NOMO-1 (cell line): ENCODE results near the gene ANKRD34A.
A peak's percentile ranks its signal among the peaks of the same experiment; 100 is the strongest.

Experiments
- DNase-seq, 2 experiments: peaks; one replicate each; lab custom pipeline; 2025; ENCODE audit not compliant: unreplicated experiment in 2 of 2; lab: John Stamatoyannopoulos, UW

ANKRD34A gene

DNA sequence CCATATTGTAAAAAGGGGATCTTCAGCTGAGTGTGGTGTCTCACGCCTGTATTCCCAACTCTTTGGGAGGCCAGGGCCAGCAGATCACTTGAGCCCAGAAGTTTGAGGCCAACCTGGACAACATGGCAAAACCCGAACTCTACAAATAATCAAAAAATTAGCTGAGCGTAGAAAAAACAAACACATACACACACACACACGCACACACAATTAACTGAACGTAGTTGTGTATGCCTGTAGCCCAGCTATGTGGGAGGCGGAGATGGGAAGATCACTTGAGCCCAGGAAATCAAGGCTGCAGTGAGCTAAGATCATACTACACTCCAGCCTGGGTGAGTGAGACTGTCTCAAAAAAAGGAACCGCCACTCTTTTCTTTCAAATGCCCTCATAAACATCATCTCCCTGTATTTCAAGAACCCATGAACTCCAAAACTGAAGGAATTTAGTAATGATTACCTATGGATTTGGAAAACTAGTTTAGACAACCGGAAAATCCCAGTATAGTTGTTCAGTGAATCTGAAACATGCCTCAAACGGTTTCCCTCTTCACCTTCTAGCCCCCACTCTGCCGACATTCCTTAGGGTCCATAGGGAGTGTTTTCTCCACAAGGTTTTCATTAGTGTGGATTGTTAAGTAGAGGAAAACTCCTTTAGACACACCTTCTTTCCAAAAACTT lies 27.5 kb upstream of the ANKRD34A start:
- no peak for DNase-seq

DNA sequence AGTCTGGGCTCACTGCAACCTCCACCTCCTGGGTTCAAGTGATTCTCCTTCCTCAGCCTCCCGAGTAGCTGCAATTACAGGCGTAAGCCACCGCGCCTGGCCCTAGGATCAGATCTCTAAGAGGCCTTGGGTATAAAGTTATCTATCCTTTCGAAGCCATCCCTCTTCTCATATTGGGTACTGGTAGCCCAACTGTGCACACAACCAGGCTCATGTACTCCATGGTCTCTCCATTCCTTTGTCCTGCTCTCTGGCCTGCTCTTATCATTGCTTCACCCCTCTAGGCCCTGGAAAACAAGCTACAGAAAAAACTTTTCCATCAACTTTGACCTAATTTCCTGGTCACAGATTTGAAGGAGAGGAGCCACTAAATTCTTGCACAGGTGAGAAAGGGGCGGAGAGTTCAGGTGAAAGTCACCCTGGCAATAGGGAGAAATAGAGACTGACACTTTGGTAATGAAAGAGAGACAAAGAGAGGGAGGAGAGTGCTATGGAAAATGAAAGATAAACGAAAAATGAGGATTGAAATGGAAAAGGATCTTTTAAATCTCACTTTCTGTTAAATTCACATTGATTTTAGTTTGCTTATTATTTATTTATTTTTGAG lies 26.0 kb upstream of the ANKRD34A start:
- DNase-seq: no peak

DNA sequence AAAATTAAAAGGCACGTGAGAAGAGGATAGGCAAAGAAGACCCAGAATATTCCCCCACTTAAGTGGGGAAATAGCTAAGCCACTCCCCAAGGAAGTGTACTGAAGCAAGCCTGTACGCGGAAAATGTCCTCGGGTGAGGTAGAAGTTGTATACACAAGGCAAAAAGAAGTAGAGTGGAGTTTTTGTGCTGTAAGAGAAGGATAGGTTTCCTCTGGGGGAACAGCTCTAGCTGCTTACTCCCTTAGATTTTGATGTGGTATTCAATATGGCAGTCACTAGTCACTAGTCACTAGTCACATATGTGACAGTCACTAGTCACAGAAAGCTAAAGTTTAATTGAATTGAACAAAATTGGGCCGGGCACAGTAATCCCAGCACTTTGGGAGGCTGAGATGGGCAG lies 24.4 kb upstream of the ANKRD34A start:
- no peak for DNase-seq

DNA sequence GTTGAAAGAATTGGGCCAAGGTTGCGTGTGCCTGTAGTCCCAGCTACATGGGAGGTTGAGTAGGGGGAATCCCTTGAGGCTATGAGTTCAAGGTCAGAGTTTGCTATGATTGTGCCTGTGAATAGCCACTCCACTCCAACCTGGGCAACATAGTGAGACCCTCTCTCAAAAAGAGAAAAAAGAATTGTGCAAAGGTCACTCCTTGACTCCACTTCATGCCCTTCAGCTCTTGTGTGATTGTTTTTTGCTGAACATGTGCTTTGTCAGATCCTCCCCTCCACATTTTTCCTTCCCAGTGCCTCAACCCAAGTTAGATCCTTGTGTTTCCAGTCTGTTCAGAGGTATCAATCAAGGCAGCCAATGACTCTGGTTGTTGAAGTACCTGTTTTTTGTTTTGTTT lies 23.6 kb upstream of the ANKRD34A start:
- no peak for DNase-seq

- DNase-seq: no peak
Measured at GRCh38 chr1:145986551-145986950, 22.2 kb upstream of the ANKRD34A start.

- peak; percentile 65 to 85 for DNase-seq
Measured at GRCh38 chr1:145985502-145986439, 21.4 kb upstream of the ANKRD34A start.

DNA sequence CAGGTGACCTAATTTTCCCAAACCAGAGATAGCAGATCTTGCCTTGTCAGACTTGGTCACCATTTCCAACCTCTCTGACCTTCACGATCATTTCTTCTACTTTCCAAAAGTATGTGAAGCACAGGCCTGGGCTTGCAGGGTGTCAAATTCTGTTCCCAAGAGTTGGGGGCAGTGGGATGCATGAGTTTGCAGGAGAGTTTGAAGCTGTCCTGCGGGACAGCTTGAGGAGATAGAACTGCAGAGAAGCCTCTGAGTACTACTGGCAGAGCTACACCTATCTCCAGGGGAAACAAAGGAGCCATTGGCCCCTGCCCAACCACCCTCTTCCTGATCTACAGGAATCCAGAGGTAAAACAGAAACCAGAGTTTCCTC lies 20.7 kb upstream of the ANKRD34A start:
- no peak for DNase-seq

- no peak for DNase-seq
Measured at GRCh38 chr1:145983960-145984830, 19.8 kb upstream of the ANKRD34A start.

GRCh38 chr1:145983206-145983675 lies 18.9 kb upstream of the ANKRD34A start:
- peak in 1 of 2 experiments; percentile 21 for DNase-seq

- DNase-seq: no peak
Measured at GRCh38 chr1:145982010-145982723, 17.8 kb upstream of the ANKRD34A start.

GRCh38 chr1:145980457-145980994 lies 16.2 kb upstream of the ANKRD34A start:
- no peak for DNase-seq

DNA sequence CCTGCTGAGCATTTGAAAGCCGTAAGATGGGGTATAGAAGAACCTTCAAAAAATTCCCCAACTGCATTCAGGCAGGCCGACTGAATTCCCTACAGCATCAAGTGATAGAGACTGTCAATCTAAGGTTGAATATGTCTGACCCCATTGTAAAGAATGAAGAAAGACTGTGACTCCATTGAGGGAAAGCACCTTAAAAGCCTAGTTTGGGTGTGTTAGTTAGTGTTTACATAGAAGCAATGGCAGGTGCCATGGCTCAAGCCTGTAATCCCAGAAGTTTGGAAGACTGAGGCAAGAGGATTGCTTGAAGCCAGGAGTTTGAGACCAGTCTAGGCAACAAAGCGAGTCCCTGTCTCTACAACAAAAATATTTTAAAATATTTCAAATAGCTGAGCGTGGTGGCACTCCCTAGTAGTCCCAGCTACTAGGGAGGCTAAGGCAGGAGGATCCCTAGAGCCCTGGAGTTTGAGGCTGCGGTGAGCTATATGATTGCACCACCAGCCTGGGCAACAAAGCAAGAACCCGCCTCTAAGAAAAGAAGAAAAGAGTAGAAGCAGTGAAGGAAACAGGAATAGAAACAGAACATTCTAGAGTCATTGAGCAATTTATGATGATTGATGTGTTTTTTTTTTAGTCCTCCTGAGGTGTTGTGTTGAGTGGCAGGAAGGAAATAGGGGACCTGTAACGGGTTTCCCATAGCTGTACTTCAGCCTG lies 15.5 kb upstream of the ANKRD34A start:
- DNase-seq: peak; percentile 79 to 91

DNA sequence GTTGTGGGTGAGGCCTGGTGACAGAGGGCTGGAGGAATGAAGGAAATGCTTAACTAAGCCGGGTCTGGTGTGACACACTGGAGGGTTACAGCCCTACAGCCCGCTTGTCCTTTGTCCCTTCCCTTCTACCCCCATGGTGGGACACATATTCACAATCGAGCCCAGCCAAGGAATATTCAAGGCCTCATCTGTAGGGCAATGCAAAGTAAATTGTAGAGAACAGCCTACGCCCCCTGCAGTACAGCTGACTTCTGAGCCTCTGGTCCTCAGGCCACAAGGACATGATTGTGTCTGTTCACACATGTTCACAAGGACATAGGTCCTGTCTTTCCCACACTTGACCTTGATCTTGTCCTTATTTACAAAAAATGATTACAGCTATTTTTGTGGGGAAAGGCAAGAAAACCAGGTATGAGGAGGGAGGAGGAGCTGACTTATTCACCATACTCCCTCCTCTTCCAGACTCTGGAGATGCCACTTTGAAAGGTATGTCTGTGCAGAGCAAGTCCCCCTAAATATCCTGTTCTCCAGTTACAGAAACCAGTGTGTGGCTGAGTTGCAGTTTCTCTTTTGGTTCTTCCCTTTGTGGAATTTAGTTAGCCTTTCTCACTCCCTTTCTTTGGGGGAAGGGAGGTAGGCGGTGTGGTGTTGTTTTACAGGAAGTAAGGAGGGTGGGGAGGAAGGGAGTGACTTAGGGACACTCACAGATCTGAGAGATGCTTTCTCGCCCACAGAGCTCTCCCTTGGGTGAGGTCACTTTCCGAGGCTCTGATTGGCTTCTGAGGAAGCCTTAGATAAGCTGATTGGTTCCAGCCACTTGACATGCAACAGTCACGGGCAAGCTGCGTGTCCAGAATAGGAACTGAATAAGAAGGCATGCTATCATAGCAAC lies 14.7 kb upstream of the ANKRD34A start:
- DNase-seq: peak; percentile 87 to 97

GRCh38 chr1:145978471-145978853 lies 14.1 kb upstream of the ANKRD34A start:
- DNase-seq: no peak

DNA sequence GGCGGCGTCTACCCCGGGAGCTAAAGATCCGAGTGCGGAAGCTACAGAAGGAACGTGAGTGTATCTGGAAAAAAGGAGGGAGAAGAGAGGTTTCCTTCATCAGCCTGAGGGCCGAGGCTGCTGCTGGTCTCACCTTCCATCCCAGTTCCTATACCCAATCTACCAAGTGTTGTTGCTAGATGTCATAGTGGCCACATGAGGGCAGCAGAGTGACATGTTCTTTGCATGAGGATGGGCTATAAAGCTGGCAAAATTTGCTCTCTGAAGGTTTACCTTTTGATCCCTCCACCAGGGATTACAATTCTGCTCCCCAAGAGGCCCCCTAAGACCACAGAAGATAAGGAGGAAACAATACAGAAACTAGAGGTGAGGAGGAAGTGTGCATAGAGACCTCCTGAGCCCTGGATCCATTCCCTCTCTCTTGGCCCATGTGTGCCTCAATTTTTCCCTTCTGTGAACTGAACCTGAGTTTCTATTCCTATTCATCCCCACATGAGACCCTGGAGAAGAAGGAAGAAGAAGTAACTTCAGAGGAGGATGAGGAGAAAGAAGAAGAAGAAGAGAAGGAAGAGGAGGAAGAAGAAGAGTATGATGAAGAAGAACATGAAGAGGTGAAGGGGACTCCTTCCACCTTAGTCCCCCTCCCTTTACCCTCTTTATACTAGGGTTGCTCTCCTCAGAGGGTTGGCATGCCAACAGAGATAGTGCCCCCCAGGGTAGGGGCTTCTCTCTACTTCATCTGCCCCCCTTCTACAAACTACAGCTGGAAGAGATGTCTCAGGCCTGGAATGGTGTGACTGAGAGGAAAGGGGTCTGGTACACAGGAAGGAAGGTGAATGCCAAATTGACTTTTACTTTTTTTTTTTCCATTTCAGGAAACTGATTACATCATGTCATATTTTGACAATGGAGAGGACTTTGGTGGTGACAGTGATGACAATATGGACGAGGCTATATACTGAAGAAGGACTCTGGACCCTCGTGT lies 13.4 kb upstream of the ANKRD34A start:
- peak; percentile 71 to 83 for DNase-seq

GRCh38 chr1:145977016-145977415 lies 12.6 kb upstream of the ANKRD34A start:
- no peak for DNase-seq

GRCh38 chr1:145975216-145975615 lies 10.8 kb upstream of the ANKRD34A start:
- no peak for DNase-seq
